LNCaP clone FGC (cell line): Measurements from ENCODE around the gene MRPL57.
"Not testable (repeated sequence)": the region's sequence is repeated elsewhere in the genome, so short reads cannot be mapped to it uniquely, and the experiment has no call there.

Experiments used
- DNase-seq: peaks from one replicate; pipeline ENCODE4 v3.0.0-alpha.2; 2011; ENCODE audit warnings: low read depth
- H3K4me3 ChIP-seq: 2 replicates; pipeline ENCODE4 v1.5.1; 2011; ENCODE audit warnings: mild to moderate bottlenecking, low read depth, low read length, control low read depth
- CTCF ChIP-seq: IDR thresholded peaks from 2 replicates; pipeline ENCODE4 v1.5.1; 2012; ENCODE audit warnings: mild to moderate bottlenecking; ENCODE audit not compliant: control insufficient read depth, insufficient read depth; ENCODE audit errors: extremely low read depth

Gene MRPL57

GRCh38 chr13:21216332-21216731, 39.9 kb downstream of the MRPL57 start:
- no peak for TF ChIP-seq CTCF
- H3K4me3 ChIP-seq = no peak overlapping the region
- no peak for DNase-seq

GRCh38 chr13:21218351-21219035, 42.0 kb downstream of the MRPL57 start:
- no peak for DNase-seq
- TF ChIP-seq CTCF = no peak
- H3K4me3 ChIP-seq = no peak overlapping the region

GRCh38 chr13:21219036-21219381, 42.6 kb downstream of the MRPL57 start:
- no peak for TF ChIP-seq CTCF

GRCh38 chr13:21219716-21220115, 43.3 kb downstream of the MRPL57 start:
- DNase-seq, H3K4me3 ChIP-seq: not testable (repeated sequence)

More at GRCh38 chr13:21219036-21219381, 42.6 kb downstream of the MRPL57 start:
- DNase-seq = no peak
- no peak overlapping the region for H3K4me3 ChIP-seq

GRCh38 chr13:21221268-21221667, 44.8 kb downstream of the MRPL57 start:
- no peak for DNase-seq
- no peak overlapping the region for H3K4me3 ChIP-seq
- no peak for TF ChIP-seq CTCF

DNA sequence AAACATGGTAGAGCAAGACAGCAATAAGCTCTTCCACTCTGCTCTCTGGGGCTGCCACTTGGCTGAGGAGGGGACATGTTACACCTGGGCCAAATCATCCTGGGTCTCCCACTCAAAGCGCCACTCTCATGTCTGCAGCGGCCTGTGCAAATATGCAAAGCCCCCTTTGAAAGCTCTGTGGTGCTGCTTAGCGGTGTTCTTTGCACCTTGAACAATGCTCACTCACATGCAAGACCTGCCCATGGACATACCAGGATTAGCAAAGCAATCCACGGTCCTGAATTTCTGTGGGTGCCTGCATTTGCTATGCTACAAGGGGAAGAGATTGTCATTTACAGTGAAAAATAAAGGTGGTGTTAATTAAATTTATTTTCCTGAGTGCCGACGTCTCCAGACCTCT, 48.6 kb downstream of the MRPL57 start:
- TF ChIP-seq CTCF = no peak
- DNase-seq = no peak
- no peak overlapping the region for H3K4me3 ChIP-seq

DNA sequence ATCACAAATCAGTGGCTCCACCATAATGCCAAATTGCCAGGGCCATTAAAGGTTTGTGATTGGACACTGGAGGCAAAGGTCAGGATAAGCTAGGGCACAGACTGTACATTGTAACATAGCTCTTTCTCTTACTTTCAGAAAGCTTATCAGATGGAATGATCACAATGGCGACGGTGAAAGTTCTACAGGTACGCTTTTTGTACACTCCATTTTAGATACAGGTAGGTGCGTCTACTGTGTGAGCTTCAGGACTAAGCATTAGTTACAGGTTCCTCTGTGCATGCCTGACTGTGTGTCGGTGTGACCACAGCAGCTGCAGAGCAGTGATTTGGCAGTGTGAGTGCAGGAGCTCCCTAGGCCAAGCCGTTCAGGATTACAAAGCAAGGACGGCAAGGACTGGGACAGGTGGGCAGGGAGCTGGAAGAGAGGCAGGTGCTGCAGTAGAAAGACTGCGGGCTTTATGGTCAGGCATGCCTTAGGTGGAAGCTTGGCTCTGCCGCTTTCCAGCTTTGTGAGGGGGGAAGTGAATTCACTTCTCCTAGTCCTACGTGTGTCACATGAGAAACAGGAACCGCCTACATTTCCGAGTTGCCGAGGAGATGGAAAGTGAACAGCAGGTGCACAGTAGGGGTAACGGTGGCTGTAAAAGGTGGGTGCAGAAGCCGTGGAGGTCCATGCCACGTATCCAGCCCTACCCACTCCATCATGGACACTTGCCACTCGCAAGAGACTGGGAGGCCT, 49.6 kb downstream of the MRPL57 start:
- no peak overlapping the region for H3K4me3 ChIP-seq
- no peak for TF ChIP-seq CTCF
- no peak for DNase-seq
